Esophagus squamous epithelium (tissue), 4 donors: Measurements from ENCODE around the gene SLX9.

Source experiments
- CTCF ChIP-seq, 6 experiments: fragments of 450-650 bp in 4 of 6; fragments of 200-600 bp in 2 of 6; sonication (generic) in 2 of 6; IDR thresholded peaks; one replicate each; pipeline ENCODE4 v1.5.1; 2016 to 2019; ENCODE audit warnings: antibody characterized with exemption in 6 of 6, mild to moderate bottlenecking in 4 of 6, moderate library complexity in 4 of 6
- POLR2A ChIP-seq, 4 donors: fragments of 450-650 bp; IDR thresholded peaks; one replicate each; pipeline ENCODE4 v1.6.1; 2017; ENCODE audit warnings: antibody characterized with exemption in 4 of 4, mild to moderate bottlenecking in 4 of 4, moderate library complexity in 3 of 4

DNA sequence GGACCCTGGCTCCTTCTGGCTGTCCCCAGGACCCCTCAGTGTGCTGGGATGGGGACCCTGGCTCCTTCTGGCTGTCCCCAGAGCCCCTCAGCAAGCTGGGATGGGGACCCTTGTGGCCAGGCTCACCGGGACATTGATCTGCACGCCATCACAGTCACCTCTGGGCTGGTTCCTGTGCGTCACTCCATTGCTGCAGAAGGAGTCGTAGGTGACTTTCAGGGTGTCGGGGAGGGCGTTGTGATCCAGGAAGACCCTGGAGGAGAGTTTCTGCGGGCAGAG is 46.6 kb upstream of the SLX9 start:
- no peak for TF ChIP-seq POLR2A (IDR thresholded peaks at IDR 0.05)
- TF ChIP-seq CTCF (IDR thresholded peaks at IDR 0.05), result no peak
